Activated CD4-positive, alpha-beta T cell treated with anti-CD3 and anti-CD28 coated beads, Interleukin-2, Interleukin-4, amounts not matched to agents 100 ng/mL and 50 ng/mL, durations not matched to agents 16 hours and 8 hours (primary cell): ENCODE results near the gene PRG3.
"Not testable (repeated sequence)": the region's sequence is repeated elsewhere in the genome, so short reads cannot be mapped to it uniquely, and the experiment has no call there.

Experiments used
- DNase-seq: peaks from one replicate; pipeline ENCODE4 v3.0.0-alpha.2; 2020; ENCODE audit warnings: low spot score

Gene PRG3

DNA sequence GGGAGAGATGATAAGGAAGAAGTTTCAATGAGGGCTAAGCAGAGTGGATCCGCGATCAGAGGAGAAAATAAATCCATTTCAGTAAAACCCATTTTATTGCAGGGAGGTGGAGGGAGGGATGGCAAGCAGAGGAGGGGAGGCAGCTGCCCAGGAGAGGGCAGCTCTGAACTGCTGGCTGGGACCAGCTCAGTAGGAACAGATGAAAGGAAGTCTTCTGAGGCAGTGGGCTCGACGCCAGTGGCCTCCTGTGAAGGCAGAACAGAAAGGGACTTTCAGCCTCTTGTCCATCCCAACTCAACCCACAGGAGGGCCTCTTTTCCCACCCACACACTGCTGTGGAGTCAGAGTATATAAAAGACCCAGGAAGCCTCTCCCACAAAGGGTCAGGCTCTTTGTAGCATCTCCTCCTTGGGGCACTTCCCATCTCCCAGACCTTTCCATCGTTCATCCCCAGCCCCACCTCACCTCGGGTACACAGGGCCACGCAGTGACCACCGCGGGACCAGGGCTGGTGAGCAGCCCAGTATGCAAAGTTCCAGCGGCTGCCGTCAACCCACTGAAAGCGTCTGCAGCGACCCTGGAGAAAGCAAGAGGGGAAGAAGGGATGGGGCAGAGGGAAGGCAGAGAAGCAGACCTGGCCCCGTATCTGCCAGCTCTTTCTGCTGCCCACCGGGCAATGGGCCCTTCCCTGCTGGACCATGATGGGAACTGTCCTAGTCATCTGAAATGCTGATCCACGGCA, 6.5 kb upstream of the PRG3 start:
- DNase-seq, result no peak

DNA sequence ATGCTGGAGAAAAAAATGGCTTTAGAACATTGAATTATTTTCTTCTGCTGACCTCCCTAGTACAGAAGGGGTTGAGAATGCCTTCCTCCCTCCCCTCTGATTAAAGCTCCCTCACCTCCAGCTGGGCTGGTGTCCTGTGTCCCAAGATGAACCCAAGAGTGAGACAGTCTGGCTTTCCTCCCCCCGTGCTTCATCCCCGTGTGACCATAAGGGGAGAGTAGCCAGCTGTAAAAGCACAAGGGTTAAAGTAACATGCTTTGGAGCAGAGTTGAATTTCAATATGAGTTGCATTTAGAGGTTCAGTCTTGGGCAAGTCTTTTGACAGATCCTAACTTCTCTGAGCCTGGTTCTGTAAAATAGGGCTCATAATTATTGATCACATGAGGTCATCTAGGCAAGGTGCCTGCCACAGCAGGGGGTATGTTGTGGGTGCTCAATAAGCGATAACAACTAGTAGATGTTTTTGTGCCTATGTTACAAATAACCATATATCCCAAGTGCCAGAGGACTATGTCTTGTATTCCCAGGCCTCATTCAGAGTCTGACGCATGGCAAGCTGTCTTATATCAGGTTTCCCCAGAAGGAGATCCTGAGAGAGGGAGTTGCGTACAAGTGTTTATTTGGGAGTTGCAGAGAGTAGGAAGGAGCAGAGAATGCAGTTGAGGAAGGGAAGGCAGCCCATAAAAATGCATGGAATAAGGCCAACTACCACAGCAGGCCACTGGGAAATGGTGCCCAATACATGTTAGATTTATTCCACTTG, 5.4 kb upstream of the PRG3 start:
- no peak for DNase-seq

DNA sequence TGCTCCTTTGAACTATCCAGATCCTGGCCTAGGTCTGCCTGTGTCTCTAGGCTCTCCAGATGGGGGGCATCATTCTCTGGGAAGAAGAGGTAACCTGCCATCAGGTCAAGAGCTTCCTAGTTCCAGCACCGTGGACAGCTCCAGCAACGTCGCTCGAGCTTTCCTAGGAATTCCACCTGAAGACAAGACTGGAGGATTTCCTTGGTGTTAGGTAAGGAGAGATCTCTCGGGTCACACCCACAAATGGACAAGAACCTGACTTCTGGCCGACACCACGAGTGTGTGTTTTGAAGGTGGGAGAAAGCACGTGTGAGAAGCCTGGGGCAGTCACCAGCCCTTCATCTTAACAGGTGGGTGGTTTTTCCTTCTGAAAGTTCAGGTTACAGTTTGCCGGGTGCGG, 1.2 kb downstream of the PRG3 start:
- DNase-seq, result no peak

DNA sequence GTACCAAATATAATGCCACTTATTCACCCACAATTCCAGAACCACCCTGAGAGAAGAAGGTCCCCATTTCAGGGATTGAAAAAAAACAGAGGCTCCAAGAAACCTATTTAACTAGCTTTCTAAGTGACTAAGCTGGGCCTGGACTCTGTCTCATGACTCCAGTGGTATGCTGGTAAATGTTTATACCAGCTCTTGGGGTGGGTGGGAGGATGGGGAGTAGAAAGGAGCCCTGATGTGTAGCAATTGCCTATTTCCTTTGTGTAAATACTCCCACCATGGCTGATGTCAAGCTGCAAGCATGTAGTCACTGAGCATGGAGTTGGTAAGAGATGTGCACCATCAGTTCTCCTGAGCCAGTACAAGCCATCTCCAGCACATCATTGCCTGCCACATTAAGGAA, 2.8 kb downstream of the PRG3 start:
- DNase-seq, result no peak

DNA sequence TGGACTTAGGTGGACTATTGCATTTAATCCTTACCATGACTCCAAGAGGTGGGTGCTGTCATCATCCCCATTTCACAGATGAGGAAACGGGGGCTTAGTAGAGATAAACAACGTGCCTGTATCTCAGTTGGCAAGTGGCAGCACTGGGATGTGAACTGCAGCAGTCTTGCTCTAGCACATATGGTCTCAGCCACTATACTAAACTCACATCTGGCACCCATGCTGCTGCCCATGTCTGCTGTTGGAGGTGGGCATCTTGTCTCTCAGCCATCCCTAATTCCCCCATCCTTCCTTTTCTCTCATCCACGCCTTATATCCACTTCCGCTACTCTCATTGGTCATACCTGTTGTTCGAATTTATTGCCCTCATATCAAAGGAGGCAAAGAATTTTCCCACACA, 3.8 kb downstream of the PRG3 start:
- no peak for DNase-seq

DNA sequence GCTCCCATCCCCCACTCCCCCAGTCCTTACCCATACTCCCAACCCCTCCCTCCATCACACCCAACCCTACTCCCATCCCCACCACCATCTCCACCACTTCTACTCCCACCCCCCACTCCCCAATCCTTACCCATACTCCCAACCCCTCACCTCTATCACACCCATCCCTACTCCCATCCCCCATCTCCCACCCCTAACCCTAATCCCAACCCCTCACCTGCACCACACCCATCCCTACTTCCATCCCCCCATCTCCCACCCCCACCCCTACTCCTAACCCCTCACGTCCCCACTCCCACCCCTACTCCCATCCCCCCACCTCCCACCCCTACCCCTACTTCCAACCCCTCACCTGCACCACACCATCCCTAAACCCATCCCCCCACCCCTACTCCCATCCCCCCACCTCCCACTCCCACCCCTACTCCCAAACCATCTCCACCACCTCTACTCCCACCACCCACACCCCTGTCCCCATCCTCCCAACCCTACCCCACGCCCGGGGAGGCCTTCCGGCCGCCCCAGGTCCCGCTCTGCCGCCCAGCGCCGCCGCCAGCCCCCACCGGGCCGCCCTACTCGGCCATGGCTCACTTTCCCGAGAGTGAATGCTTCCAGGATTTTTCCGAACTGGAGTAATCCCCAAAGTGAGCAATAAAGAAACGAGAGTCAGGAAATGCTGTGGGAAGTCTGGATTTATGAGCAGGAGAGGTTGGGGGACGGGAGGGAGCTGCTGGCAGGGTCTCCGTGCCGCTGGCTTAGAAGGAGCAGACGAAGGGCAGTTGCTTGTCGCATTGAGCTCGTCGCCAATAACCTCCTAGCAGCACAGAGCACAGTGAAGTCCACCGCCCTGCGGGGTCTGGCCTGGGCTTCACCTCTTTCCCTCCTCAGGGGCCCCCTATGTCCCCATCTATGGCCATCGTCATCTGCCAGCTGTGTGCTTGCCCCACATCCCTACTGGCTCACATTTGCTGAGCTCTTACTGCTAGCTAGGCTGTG, 4.6 kb downstream of the PRG3 start:
- DNase-seq, result no peak

DNA sequence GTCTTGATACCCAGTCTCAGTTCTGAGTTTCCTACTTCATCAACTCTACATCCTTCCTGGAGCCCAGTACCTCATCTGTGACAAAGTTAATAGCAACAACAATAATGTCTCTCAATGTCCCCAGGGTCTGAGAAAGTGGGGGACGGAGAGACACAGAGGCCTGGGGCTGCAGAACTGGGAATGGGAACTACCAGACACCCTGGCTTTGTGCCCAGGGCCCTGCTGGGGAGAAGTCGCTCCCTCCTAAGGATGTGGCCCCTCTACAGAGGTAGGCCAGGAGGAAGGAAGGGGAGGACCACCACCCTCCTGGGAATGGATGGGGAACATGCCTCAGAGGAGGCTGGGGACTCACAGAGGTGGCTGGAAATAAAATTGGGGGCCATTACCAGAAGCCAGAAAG, 5.5 kb downstream of the PRG3 start:
- no peak for DNase-seq

DNA sequence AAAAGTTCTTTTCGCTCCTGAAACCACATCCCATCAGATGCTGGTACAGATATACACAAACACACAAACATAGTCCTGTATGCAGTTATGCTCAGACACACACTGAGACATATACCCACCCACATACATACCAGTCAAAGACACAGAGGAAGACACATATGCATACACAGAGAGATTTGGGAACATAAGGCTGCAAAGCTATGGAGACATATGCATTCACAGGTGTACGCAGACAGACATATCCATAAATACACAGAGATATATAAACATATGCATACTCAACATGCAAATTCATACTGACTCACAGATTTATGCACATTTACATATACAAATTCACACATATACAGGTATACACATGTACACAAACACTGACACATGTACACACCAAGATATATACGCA, 6.0 kb downstream of the PRG3 start:
- DNase-seq, result no peak

DNA sequence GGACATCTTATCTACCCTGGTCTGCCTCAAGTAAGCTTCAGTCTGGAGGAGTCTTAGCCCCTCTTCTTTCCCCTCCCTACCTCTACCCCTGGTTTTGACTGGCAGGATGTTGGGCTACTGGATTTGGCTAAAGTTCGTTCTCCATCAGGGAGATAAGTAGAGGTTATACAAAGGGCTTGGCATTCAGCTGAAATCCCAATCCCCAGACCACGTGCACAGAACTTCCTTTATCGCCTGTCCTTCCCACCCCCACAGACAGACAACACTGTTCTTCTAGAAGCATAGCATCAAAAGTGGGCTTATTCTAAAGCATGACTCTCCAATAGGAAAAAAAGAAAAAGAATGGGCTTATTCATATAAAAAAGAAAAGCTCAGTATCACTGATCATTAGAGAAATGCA, 7.8 kb downstream of the PRG3 start:
- no peak for DNase-seq

DNA sequence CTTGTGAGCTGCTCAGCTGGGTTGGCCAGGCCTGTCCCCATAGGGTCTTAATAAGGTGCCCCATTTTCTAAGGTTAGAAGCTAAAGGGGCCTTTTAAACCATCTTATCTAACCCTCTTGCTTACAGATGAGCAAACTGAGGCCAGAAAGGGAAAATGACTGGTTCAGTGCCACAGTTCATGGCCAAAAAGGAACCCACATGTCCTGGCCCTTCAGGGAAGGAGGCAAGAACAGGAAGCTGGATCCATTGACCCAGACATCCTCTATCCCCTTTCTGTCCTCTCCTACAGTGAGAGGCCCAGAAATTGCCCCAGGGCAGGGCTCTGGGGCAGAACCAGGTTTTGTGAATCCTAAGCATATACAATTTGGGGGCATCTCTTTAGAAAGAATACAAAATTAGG, 10.0 kb downstream of the PRG3 start:
- DNase-seq, result no peak

DNA sequence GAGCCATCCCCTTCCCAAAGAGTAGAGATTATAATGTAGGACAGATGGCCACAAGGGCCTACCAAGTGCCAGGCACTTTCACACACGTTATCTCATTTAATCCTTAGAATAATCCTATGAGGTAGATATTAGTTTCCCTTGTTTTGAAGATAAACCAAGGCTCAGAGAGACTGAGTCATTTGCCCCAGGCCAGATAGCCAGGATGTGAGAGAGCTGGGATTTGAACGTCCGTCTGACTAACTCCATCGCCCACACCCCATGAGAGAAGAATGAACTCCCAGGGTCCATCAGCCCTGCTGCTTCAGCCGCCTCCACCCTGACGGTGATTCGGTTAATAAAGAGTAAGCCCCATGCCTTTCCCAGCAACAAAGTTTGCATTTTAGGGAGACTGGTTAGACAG, 10.7 kb downstream of the PRG3 start:
- DNase-seq, result no peak

DNA sequence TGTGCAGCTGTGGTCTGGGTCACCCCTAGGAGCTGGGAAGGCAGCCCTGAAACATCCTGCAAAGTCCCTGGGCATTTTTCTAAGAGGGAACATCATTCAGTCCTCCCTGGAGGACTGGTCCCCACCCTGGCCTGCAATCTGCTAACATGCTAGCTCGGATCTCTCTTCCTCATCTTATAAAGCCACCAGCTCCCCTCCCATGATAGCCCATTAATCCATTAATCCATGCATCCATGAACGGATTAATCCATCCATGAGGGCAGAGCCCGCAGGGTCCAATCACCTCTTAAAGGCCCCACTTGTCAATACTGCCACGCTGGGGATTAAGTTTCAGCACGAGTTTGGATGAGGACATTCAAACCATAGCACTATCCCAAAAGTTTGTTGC, 12.1 kb downstream of the PRG3 start:
- DNase-seq, result no peak

DNA sequence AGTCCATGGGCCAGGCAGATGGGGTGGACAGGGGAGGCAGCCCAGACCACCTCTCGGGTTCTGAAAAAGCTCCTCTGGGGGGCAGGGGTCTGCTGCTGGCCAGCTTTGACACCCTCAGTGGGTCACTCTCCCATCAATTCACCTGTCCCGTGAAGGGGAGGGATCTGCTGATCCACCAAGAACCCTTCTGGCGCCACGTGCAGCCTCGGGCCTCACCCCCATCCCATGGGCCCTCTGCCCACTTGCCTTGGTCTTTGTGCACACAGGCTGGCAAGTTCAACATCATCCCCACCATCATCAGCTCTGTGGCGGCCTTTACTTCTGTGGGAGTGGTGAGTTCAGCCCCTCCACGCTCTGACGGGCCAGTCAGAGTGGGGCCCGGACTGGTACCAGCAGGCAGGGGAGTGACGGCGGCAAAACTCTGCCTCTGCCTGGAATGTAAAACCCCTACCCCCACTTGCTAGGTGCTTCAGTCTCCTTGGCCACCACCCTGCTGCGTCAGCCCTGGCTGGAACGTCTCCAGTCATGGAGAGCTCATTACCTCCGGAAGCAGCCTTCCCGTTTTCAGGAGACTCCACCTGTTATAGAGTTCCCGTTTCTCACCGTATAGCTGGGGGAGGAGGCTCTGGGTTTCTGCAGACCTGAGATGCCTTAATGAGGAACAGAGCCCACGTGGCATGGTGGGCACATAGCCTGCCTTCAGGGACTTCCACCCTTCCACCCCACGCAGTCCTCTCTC, 12.7 kb downstream of the PRG3 start:
- DNase-seq, result no peak

DNA sequence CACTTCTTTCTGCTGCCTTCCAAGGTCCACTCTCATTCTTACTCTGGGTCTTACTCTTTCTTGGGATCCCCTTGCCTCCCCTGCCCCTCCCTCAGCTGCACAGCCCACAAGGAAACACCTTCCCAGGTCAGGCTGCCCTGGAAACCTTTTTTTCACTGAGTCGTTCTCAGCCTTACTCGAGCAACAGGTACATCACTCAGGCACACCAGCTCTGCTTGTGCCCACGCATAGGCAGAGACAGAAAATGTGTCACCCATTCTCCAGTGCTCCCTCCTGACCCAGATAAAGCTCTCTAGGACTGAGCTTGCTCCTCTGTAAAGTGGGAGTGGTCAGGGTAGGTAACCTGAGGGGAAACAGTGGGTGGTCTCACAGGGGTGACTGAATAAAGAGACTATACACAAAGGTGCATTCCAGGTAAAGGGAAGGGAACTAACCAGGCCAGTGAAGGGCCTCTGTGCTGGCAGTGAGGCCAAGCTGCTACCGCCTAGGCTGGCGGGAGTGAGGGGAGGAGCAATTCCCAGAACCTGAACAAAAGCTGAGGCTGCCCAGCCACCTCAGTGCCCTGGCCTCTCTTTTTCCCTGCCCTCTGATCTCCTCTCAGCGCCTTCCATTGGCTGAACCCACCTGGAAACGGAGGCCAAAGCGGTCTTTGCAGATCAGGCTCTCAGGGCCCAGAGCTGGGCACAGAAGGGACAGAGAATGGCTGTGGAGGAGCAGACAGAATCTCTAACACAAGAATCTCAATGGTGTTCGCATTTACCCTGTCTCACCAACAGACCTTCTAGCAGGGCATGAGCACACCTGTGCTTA, 15.9 kb downstream of the PRG3 start:
- DNase-seq, result no peak

DNA sequence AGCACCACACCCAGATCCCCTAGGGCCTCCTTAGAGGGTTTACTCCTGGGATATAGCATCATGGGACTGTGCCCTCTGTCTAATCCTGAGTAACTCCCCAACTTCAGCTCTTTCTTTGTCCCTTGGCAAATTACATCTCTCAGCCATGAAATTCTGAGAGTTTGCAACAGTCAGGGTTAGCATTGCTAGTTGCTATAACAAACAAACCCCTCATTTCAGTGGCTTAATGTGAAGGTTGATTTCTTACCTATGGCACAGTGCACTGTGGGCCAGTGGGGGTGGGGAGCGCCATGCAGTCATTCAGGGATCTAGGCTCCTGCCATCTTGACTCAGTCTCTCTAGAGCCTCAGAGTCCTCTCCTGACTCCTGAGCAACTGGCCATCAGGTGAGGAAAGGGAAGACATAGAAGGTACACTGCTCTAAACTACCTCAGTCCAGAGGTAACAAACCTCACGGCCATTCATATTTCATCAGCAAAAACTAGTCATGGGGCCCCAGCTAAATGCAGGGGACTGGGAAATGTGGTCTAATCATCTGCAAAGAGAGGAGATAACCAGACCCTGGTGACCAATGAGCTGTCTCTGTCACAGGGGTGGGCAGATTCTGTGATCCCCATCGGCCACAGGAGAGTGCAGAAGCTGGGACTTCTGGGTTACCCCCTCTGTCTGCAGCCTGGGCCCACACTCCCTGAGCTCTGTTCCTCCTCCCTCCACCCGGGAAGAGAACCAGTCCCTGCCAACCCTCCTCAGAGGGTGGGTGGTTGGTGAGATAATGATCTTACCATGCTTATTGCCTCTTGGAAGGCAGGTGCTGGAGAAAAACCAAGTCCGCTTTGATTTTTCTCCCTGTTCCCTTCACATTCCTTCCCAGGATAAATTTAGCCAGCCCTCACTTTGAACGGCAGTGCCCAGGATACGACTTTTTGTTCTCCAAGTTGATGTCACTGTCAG, 17.5 kb downstream of the PRG3 start:
- DNase-seq, result no peak

DNA sequence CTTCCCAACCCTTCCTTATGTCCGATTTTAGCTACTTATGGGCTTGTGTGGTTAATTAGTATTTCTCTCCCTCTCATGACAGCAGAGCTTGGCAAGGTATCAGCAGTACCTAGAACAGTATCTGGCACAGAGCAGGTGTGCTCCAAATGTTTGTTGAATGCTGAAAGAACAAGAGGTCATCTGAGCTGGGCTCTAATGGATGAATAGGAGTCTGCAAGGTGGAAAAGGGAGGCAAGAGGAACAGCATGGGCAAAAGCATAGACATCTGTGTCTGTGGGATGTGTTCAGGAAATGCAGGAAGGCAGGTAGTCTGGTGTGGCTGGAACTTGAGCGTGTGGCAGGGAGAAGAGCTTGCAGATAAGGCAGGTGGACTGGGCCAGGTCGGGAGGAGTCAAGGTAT, 19.0 kb downstream of the PRG3 start:
- no peak for DNase-seq

DNA sequence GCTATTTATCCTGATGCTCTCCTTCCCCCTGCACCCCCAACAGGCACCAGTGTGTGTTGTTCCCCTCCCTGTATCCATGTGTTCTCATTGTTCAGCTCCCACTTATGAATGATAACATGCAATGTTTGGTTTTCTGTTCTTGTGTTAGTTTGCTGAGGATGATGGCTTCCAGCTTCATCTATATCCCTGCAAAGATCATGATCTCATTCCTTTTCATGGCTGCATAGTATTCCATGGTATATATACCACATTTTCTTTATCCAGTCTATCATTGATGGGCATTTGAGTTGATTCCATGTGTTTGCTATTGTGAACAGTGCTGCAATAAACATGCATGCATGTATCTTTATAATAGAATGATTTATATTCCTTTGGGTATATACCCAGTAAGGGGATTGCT, 19.5 kb downstream of the PRG3 start:
- DNase-seq, result not testable (repeated sequence)

DNA sequence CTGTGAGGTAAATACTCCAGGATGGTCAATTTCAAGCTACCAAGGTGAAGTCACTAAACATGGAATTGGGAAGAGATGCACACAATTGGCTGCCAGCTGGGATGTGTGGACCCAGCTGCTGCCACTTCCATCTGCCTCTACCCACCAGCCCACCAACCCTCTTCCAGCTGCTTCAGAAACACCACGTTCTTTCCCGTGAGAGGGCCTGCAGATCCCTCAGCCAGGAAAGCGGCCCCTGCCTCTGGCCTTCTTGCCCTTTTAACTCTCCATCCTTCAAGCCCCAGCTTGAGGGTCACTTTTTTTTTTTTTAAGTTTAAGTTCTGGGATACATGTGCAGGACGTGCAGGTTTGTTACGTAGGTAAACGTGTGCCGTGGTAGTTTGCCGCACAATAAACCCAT, 20.0 kb downstream of the PRG3 start:
- no peak for DNase-seq

DNA sequence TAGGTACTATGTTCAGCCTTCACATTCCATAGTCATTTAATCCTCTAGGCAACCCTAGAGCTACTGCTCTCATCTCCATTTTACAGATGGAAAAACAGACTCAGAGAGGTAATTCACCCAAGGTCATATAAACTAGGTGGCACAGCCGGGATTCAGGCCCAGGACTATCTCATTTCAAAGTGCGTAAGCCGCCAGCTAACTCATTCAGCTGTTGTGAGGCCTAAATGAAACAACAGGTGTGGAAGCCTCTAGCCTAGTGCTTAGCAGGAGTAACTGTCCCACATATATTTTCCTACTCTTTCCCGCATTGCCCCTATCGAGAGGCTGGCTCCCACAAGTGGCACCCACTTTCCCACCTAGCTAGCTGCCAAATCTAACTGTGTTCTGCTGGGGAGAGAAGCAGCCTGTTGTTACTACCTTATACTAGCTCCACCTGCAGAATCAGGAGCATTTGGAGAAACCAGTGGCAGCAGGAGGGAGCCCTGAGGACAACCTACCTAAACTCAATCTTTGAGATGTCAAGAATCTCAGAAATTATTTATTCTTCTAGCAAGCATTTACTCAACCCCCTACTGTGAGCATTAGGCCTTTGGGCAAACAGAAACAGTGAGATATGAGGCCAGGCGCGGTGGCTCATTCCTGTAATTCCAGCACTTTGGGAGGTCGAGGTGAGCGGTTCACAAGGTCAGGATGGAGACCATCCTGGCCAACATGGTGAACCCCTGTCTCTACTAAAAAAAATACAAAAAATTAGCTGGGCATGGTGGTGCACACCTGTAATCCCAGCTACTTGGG, 20.9 kb downstream of the PRG3 start:
- DNase-seq, result no peak
